Measurements from ENCODE around the gene SLC24A4.

DNA sequence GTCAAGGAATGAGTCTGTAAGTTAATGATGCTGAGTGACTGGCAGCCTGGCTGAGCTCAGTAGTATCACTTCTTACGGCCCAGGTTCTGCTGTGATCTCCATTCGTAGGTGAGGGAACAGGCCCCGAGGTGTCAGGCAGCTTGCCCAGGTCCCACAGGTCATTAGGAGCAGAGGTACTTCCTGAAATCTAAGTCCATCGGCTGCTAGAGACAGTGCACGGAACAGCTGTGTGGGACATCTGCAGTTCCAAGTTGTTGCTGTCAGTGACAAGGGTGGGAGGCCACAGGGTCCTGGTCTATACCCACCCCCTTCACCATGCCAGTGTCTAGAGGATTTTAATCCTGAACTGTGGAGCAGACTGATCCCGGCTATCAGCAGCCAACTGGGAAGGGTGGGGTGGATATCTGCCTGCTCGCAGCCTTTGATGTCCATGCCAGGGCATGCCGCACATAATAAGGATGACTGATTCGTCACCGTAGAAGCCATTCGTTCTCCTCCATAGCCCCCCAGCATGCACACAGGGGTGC, 108.3 kb downstream of the SLC24A4 start:
- TF ChIP-seq POLR2A (IDR thresholded peaks at IDR 0.05; ENCODE audit: low read depth, low read length), result no peak
- TF ChIP-seq TAF1 (IDR thresholded peaks at IDR 0.05; ENCODE audit: borderline replicate concordance, low read depth, low read length), result no peak
- TF ChIP-seq POLR2AphosphoS5 (IDR thresholded peaks at IDR 0.05; ENCODE audit: low read depth, low read length), result no peak

Data from GM12892 (cell line).